Measurements from ENCODE around the gene ZAP70.

DNA sequence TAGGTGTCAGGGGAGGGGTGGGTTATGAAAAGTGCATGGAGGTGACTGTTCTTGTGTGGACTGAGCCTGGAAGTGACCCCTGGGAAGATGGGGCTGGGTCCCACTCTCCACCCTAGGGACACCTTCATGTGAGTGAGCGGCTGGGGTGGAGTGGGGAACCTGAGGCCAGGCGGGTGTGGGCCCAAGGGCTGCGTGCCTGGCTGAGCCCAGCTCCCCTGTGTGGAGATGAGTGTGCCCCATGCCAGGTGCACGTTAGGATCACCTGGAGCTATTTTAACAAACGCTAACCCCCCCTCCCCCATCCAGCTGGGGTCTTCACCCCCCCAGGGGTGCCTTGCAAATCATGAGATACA is 26.5 kb downstream of the ZAP70 start:
- TF ChIP-seq, protein P1, sequence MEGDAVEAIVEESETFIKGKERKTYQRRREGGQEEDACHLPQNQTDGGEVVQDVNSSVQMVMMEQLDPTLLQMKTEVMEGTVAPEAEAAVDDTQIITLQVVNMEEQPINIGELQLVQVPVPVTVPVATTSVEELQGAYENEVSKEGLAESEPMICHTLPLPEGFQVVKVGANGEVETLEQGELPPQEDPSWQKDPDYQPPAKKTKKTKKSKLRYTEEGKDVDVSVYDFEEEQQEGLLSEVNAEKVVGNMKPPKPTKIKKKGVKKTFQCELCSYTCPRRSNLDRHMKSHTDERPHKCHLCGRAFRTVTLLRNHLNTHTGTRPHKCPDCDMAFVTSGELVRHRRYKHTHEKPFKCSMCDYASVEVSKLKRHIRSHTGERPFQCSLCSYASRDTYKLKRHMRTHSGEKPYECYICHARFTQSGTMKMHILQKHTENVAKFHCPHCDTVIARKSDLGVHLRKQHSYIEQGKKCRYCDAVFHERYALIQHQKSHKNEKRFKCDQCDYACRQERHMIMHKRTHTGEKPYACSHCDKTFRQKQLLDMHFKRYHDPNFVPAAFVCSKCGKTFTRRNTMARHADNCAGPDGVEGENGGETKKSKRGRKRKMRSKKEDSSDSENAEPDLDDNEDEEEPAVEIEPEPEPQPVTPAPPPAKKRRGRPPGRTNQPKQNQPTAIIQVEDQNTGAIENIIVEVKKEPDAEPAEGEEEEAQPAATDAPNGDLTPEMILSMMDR (IDR thresholded peaks at IDR 0.05): no peak
- no peak for TF ChIP-seq POLR2A (IDR thresholded peaks at IDR 0.05)

Data from right lobe of liver (tissue), 4 donors.